ENCODE measurements around the gene SHB. TPM values are rescaled to one million over a fixed set of nuclear protein-coding genes. Genes with fewer than 3 reads are reported as not detected.

The SHB gene
- total RNA-seq, 1 experiment from 2014 or later = 20.7 TPM

DNA sequence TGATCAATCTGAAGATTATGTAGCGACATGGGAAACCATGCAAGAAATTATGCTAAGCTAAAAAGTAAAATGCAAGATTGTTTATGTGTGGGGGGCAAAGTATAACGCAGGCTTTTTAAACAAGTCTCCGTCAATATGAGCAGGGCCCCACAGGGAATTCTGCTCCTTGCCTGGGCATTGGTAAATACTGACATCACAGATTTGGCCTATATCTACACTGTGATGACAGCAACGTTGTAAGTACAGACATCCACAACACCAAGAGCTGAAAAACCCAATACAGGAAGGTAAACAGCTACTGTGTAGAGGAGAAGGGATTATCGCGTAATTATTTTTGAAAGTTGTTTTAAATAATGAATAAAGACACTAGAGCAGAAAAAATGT lies 90.6 kb downstream of the SHB start:
- ChIA-PET POLR2A (ENCODE audit: low non-redundant PET) (no interaction called here), CTCF (interaction anchor here (0.6 kb wide), 1 partner anchor 192 kb away, joined by 3 read pairs; no protein-coding TSS in a partner anchor)
- DNase-seq (ENCODE audit: low spot score) = no peak

DNA sequence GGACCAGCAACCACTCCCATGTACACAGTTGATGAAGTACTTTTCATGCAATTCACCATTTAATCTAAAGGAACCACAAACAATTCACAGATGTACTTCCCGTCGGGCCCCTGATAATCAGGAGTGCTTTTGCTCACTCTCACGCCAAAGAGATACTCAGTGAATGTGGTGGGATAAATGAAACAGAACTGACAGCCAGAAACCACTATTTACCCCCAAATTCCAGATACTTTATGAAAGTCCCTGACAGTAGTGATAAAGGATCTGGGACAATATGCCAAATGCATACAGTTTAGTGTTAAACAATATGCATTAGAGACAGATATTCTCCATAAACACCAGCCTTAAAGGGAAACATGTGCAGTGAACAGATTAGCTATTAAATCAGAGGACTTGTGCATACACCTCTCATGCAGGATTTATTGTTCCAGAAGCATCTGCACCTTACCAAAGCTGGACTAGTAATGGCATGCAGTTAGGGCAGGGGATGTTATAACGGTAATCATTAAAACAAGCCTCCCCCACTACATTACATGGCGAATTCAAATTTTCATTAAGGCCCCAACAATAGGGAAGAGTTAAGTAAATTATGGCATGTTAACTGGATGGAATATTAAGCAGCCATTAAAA lies 91.1 kb downstream of the SHB start:
- Histone ChIP-seq H3K4me3 (ENCODE audit: low read depth, low read length, poor library complexity, severe bottlenecking) (no peak overlapping the region), H3K27me3 (replicated peaks; ENCODE audit: insufficient read depth, low read depth, low read length, poor library complexity) (no peaks in the 10 kb centered on the region), H3K27ac (ENCODE audit: low read depth, low read length, poor library complexity, severe bottlenecking) (no peak overlapping the region), H3K36me3 (ENCODE audit: insufficient read depth, low read length, poor library complexity, severe bottlenecking) (no peaks in the 10 kb centered on the region), H3K4me1 (ENCODE audit: insufficient read depth, low read length, poor library complexity, severe bottlenecking) (peaks cover 15% of the 10 kb centered on the region), H3K9me3 (ENCODE audit: low read depth, low read length, poor library complexity, severe bottlenecking) (no peaks in the 10 kb centered on the region)
- ChIA-PET CTCF (interaction anchor here (0.6 kb wide), 1 partner anchor 191 kb away, joined by 3 read pairs; no protein-coding TSS in a partner anchor), POLR2A (ENCODE audit: low non-redundant PET) (no interaction called here)
- DNase-seq (ENCODE audit: low spot score) = no peak
- intact Hi-C loops (cut with micrococcal nuclease; ENCODE audit: unreplicated experiment) = loop anchor here (2.0 kb wide), 1 partner anchor 21 kb away; no protein-coding TSS in a partner anchor
- TF ChIP-seq, protein P1, sequence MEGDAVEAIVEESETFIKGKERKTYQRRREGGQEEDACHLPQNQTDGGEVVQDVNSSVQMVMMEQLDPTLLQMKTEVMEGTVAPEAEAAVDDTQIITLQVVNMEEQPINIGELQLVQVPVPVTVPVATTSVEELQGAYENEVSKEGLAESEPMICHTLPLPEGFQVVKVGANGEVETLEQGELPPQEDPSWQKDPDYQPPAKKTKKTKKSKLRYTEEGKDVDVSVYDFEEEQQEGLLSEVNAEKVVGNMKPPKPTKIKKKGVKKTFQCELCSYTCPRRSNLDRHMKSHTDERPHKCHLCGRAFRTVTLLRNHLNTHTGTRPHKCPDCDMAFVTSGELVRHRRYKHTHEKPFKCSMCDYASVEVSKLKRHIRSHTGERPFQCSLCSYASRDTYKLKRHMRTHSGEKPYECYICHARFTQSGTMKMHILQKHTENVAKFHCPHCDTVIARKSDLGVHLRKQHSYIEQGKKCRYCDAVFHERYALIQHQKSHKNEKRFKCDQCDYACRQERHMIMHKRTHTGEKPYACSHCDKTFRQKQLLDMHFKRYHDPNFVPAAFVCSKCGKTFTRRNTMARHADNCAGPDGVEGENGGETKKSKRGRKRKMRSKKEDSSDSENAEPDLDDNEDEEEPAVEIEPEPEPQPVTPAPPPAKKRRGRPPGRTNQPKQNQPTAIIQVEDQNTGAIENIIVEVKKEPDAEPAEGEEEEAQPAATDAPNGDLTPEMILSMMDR (conservative IDR thresholded peaks at IDR 0.05; ENCODE audit: low read depth, low read length) = no peak
- TF ChIP-seq EZH2 (IDR thresholded peaks at IDR 0.05; ENCODE audit: borderline replicate concordance, low read depth, low read length, poor library complexity, severe bottlenecking) = no peak
- BruUV-seq (replicated peaks) = no TSS peak

More for the DNA sequence above, 90.6 kb downstream of the SHB start:
- BruUV-seq (replicated peaks) = no TSS peak
- H3K27me3 ChIP-seq (replicated peaks; ENCODE audit: insufficient read depth, low read depth, low read length, poor library complexity) = no peaks in the 10 kb centered on the region
- H3K4me1 ChIP-seq (ENCODE audit: insufficient read depth, low read length, poor library complexity, severe bottlenecking) = peaks cover 16% of the 10 kb centered on the region
- no peaks in the 10 kb centered on the region for H3K9me3 ChIP-seq (ENCODE audit: low read depth, low read length, poor library complexity, severe bottlenecking)
- no peak overlapping the region for H3K27ac ChIP-seq (ENCODE audit: low read depth, low read length, poor library complexity, severe bottlenecking)
- TF ChIP-seq, protein P1 (conservative IDR thresholded peaks at IDR 0.05; ENCODE audit: low read depth, low read length) = no peak
- TF ChIP-seq EZH2 (IDR thresholded peaks at IDR 0.05; ENCODE audit: borderline replicate concordance, low read depth, low read length, poor library complexity, severe bottlenecking) = no peak
- H3K36me3 ChIP-seq (ENCODE audit: insufficient read depth, low read length, poor library complexity, severe bottlenecking) = no peaks in the 10 kb centered on the region
- intact Hi-C loops (cut with micrococcal nuclease; ENCODE audit: unreplicated experiment) = loop anchor here (2.0 kb wide), 1 partner anchor 20 kb away; no protein-coding TSS in a partner anchor
- H3K4me3 ChIP-seq (ENCODE audit: low read depth, low read length, poor library complexity, severe bottlenecking) = no peak overlapping the region

DNA sequence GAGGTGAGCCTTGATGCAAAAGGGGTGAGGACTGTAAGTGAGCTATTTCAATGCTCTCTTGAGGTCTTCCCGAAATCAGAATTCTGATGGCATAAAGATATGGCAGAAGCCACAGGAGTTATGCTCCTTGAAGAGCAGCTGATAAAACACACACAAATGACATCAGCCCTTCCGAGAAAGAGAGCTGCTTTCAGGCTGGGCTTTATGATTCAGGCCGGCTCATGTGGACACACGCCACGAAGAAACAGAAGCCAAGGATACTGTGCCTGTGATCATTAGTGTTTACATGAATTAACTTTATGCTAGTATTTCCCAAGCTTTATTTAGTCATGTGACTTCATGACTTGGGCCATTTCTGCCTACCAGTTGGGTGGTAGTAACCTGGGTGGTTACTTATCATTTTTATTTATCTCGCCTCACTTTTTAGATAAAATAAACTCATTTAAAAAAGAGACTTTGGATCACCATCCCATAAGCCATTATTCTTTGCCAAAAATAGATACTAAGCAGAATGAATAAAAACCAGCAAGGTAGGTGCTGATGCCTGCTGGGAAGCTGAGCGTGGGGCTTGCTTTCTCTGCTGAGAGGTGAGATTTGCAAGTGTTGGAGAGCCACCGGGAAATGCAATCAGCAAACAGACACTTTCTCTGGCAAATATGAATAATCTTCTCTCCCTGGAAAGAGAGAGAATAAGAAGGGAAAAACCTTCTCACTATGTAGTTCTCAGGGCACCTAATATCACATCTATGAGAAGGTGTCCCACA lies 92.1 kb downstream of the SHB start:
- no peak overlapping the region for H3K4me3 ChIP-seq (ENCODE audit: low read depth, low read length, poor library complexity, severe bottlenecking)
- intact Hi-C loops (cut with micrococcal nuclease; ENCODE audit: unreplicated experiment) = no loop called here
- H3K4me1 ChIP-seq (ENCODE audit: insufficient read depth, low read length, poor library complexity, severe bottlenecking) = peaks cover 15% of the 10 kb centered on the region
- no peaks in the 10 kb centered on the region for H3K9me3 ChIP-seq (ENCODE audit: low read depth, low read length, poor library complexity, severe bottlenecking)
- BruUV-seq (replicated peaks) = no TSS peak
- no peak for DNase-seq (ENCODE audit: low spot score)
- ChIA-PET CTCF (interaction anchor here (0.6 kb wide), 1 partner anchor 232 kb away, joined by 3 read pairs; no protein-coding TSS in a partner anchor), POLR2A (ENCODE audit: low non-redundant PET) (no interaction called here)
- no peak overlapping the region for H3K27ac ChIP-seq (ENCODE audit: low read depth, low read length, poor library complexity, severe bottlenecking)
- H3K36me3 ChIP-seq (ENCODE audit: insufficient read depth, low read length, poor library complexity, severe bottlenecking) = peaks cover under 1% of the 10 kb centered on the region
- no peak for TF ChIP-seq EZH2 (IDR thresholded peaks at IDR 0.05; ENCODE audit: borderline replicate concordance, low read depth, low read length, poor library complexity, severe bottlenecking)
- TF ChIP-seq, protein P1 (conservative IDR thresholded peaks at IDR 0.05; ENCODE audit: low read depth, low read length) = no peak
- H3K27me3 ChIP-seq (replicated peaks; ENCODE audit: insufficient read depth, low read depth, low read length, poor library complexity) = no peaks in the 10 kb centered on the region

All from A673 (cell line).